ENCODE measurements around the gene ATP2B2.

The ATP2B2 gene

DNA sequence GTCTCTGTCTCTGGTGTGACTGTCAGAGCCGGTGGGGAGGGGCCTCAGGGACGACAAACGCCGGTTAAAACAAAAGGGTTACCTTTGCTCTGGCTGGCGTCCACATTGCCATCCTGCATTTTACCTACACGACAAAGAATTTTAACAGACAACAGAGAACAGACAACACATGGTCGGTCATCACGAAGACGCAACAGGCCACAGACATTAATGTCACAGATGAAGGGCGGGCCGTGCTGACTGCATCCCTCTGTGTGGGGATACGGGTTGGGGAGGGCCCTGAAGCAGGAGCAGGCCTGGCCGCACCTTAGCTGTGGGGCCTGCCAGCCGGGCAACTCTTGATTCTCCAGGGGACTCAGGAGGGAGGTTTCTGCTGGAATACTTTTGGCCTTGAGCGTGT is 126.2 kb downstream of the ATP2B2 start:
- Histone ChIP-seq H3K4me3 (ENCODE audit: low read length) (no peak overlapping the region), H3K4me1 (ENCODE audit: control insufficient read depth, low read depth, low read length) (no peaks in the 10 kb centered on the region), H3K4me2 (ENCODE audit: low read length) (no peak overlapping the region), H3K18ac (ENCODE audit: low read length) (no peak overlapping the region), H3K79me1 (ENCODE audit: low read length) (no peaks in the 10 kb centered on the region), H2BK120ac (ENCODE audit: low read depth, low read length) (no peak overlapping the region), H4K8ac (ENCODE audit: low read depth, low read length) (no peak overlapping the region), H2BK15ac (replicated peaks; ENCODE audit: low read depth) (no peak overlapping the region), H3K27me3 (ENCODE audit: insufficient read depth, low read length, poor library complexity) (no peaks in the 10 kb centered on the region), H3K36me3 (ENCODE audit: control insufficient read depth, insufficient read depth, low read length) (no peaks in the 10 kb centered on the region), H3K23ac (ENCODE audit: low read length) (no peak overlapping the region), H3K79me2 (ENCODE audit: control insufficient read depth, insufficient read depth, low read length) (no peaks in the 10 kb centered on the region), H3K27ac (ENCODE audit: low read depth, low read length) (no peak overlapping the region), H3K9ac (ENCODE audit: low read length) (no peak overlapping the region), H3K56ac (ENCODE audit: low read length) (no peak overlapping the region), H3K4ac (ENCODE audit: low read depth, low read length) (no peak overlapping the region), H4K5ac (ENCODE audit: low read length) (no peak overlapping the region), H2AK5ac (ENCODE audit: low read length) (no peak overlapping the region), H2BK5ac (ENCODE audit: low read length) (no peak overlapping the region)
- WGBS (ENCODE audit: extremely low coverage, insufficient coverage, low lambda C conversion rate), result no CpG with 5 or more reads among the region's 15 CpGs
- no peak for DNase-seq

- no peak overlapping the region for H3K23ac ChIP-seq (ENCODE audit: low read length)
- no peaks in the 10 kb centered on the region for H3K36me3 ChIP-seq (ENCODE audit: control insufficient read depth, insufficient read depth, low read length)
- WGBS (ENCODE audit: extremely low coverage, insufficient coverage, low lambda C conversion rate), result no CpG with 5 or more reads among the region's 7 CpGs
- no peak overlapping the region for H2BK5ac ChIP-seq (ENCODE audit: low read length)
- H3K4ac ChIP-seq (ENCODE audit: low read depth, low read length), result no peak overlapping the region
- H2BK15ac ChIP-seq (replicated peaks; ENCODE audit: low read depth), result no peak overlapping the region
- H3K4me3 ChIP-seq (ENCODE audit: low read length), result no peak overlapping the region
- H3K9ac ChIP-seq (ENCODE audit: low read length), result no peak overlapping the region
- no peaks in the 10 kb centered on the region for H3K4me1 ChIP-seq (ENCODE audit: control insufficient read depth, low read depth, low read length)
- no peak overlapping the region for H2BK120ac ChIP-seq (ENCODE audit: low read depth, low read length)
- no peak overlapping the region for H3K4me2 ChIP-seq (ENCODE audit: low read length)
- H3K56ac ChIP-seq (ENCODE audit: low read length), result no peak overlapping the region
- no peak overlapping the region for H3K18ac ChIP-seq (ENCODE audit: low read length)
- H4K5ac ChIP-seq (ENCODE audit: low read length), result no peak overlapping the region
- H3K27me3 ChIP-seq (ENCODE audit: insufficient read depth, low read length, poor library complexity), result no peaks in the 10 kb centered on the region
- H2AK5ac ChIP-seq (ENCODE audit: low read length), result no peak overlapping the region
- H3K79me1 ChIP-seq (ENCODE audit: low read length), result no peaks in the 10 kb centered on the region
- DNase-seq, result no peak
- no peaks in the 10 kb centered on the region for H3K79me2 ChIP-seq (ENCODE audit: control insufficient read depth, insufficient read depth, low read length)
- H3K27ac ChIP-seq (ENCODE audit: low read depth, low read length), result no peak overlapping the region
- no peak overlapping the region for H4K8ac ChIP-seq (ENCODE audit: low read depth, low read length)
Measured at GRCh38 chr3:10378742-10379141, 126.6 kb downstream of the ATP2B2 start.

DNA sequence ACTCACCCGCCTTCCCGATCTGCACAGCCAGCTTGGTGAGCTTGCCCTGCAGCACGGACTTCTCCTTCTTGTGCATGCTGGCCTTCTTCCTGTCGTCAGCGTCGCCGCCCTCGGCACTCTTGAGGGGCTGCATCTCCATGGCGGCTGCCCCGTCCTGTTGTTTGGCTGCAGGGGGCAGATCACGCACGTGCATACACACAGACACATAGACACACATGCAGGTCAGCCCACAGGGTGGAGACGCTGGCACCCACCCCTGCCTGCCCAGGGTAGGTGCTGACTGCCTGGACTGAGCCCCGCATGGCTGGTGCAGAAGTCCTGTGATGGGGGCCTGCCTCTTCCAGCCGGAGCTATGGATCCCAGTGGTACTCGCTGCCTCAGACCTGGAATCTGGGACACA is 127.1 kb downstream of the ATP2B2 start:
- Histone ChIP-seq H3K27ac (ENCODE audit: low read depth, low read length) (no peak overlapping the region), H3K79me2 (ENCODE audit: control insufficient read depth, insufficient read depth, low read length) (no peaks in the 10 kb centered on the region), H2AK5ac (ENCODE audit: low read length) (no peak overlapping the region), H3K4ac (ENCODE audit: low read depth, low read length) (no peak overlapping the region), H3K18ac (ENCODE audit: low read length) (no peak overlapping the region), H3K27me3 (ENCODE audit: insufficient read depth, low read length, poor library complexity) (no peaks in the 10 kb centered on the region), H3K79me1 (ENCODE audit: low read length) (no peaks in the 10 kb centered on the region), H2BK120ac (ENCODE audit: low read depth, low read length) (no peak overlapping the region), H2BK15ac (replicated peaks; ENCODE audit: low read depth) (no peak overlapping the region), H3K4me1 (ENCODE audit: control insufficient read depth, low read depth, low read length) (no peaks in the 10 kb centered on the region), H3K4me3 (ENCODE audit: low read length) (no peak overlapping the region), H3K4me2 (ENCODE audit: low read length) (no peak overlapping the region), H3K23ac (ENCODE audit: low read length) (no peak overlapping the region), H4K8ac (ENCODE audit: low read depth, low read length) (no peak overlapping the region), H3K56ac (ENCODE audit: low read length) (no peak overlapping the region), H3K9ac (ENCODE audit: low read length) (no peak overlapping the region), H4K5ac (ENCODE audit: low read length) (no peak overlapping the region), H2BK5ac (ENCODE audit: low read length) (no peak overlapping the region), H3K36me3 (ENCODE audit: control insufficient read depth, insufficient read depth, low read length) (no peaks in the 10 kb centered on the region)
- WGBS (ENCODE audit: extremely low coverage, insufficient coverage, low lambda C conversion rate), result no CpG with 5 or more reads among the region's 16 CpGs
- no peak for DNase-seq

DNA sequence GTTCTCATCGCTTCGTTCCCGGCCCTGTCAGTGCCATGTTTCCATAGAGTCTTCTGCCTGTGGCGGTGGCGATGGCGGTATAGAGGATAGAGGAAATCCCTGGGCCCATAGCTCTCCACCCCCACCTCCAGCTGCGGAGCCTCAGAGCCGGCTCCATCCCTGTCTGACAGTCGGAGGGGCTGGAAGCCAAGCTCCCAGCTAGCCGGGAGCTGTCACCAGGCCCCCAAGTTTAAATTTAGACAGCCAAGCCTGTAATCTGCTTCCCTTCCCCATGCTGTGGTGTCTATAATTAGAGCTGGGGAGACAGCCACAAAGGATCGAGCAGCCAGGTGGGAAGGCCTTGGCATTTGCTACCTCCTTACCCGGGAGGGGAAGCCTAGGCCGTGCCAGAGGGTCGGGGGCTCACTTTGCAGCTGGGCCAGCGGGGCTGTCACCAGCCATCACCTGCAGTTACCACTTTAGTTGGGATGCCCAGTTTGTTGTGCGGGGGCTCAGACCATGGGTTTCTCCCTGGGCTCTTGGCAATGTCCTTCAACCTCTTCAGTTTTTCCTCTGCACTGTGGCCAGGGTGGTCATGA is 128.1 kb downstream of the ATP2B2 start:
- no peaks in the 10 kb centered on the region for H3K79me2 ChIP-seq (ENCODE audit: control insufficient read depth, insufficient read depth, low read length)
- H2BK5ac ChIP-seq (ENCODE audit: low read length), result no peak overlapping the region
- no peaks in the 10 kb centered on the region for H3K27me3 ChIP-seq (ENCODE audit: insufficient read depth, low read length, poor library complexity)
- no peak overlapping the region for H3K4me3 ChIP-seq (ENCODE audit: low read length)
- no CpG with 5 or more reads among the region's 16 CpGs for WGBS (ENCODE audit: extremely low coverage, insufficient coverage, low lambda C conversion rate)
- no peaks in the 10 kb centered on the region for H3K4me1 ChIP-seq (ENCODE audit: control insufficient read depth, low read depth, low read length)
- no peak overlapping the region for H3K56ac ChIP-seq (ENCODE audit: low read length)
- H3K23ac ChIP-seq (ENCODE audit: low read length), result no peak overlapping the region
- H2AK5ac ChIP-seq (ENCODE audit: low read length), result no peak overlapping the region
- no peak overlapping the region for H3K18ac ChIP-seq (ENCODE audit: low read length)
- no peak for DNase-seq
- H3K79me1 ChIP-seq (ENCODE audit: low read length), result no peaks in the 10 kb centered on the region
- no peak overlapping the region for H3K9ac ChIP-seq (ENCODE audit: low read length)
- no peak overlapping the region for H2BK15ac ChIP-seq (replicated peaks; ENCODE audit: low read depth)
- H3K4ac ChIP-seq (ENCODE audit: low read depth, low read length), result no peak overlapping the region
- H2BK120ac ChIP-seq (ENCODE audit: low read depth, low read length), result no peak overlapping the region
- H3K27ac ChIP-seq (ENCODE audit: low read depth, low read length), result no peak overlapping the region
- no peak overlapping the region for H4K5ac ChIP-seq (ENCODE audit: low read length)
- no peak overlapping the region for H4K8ac ChIP-seq (ENCODE audit: low read depth, low read length)
- H3K36me3 ChIP-seq (ENCODE audit: control insufficient read depth, insufficient read depth, low read length), result no peaks in the 10 kb centered on the region
- H3K4me2 ChIP-seq (ENCODE audit: low read length), result no peak overlapping the region

DNA sequence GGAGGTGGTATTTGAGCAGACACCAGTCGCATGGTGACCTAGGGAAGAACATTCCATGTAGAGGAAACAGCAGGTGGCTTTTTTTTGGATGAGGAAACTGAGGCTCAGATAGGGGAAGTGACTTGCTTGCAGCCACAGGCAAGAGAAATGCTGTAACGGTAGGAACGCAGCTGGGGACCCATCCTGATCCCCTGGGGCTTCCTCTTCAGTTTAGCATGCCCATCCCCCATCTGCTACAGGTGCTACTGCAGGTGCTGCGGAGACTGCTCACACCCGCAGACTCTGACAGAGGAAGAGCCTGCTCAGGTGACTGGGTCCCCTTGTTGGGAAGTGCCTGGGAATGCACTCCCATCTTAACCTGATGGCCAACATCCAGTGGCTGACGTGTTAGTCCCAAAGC is 129.0 kb downstream of the ATP2B2 start:
- H3K36me3 ChIP-seq (ENCODE audit: control insufficient read depth, insufficient read depth, low read length), result no peaks in the 10 kb centered on the region
- whole genome bisulfite sequencing (ENCODE audit: extremely low coverage, insufficient coverage, low lambda C conversion rate), result no CpG with 5 or more reads among the region's 6 CpGs
- no peak for DNase-seq

More for the DNA sequence above, 129.0 kb downstream of the ATP2B2 start:
- no peak overlapping the region for H3K18ac ChIP-seq (ENCODE audit: low read length)
- no peaks in the 10 kb centered on the region for H3K27me3 ChIP-seq (ENCODE audit: insufficient read depth, low read length, poor library complexity)
- H3K4ac ChIP-seq (ENCODE audit: low read depth, low read length), result no peak overlapping the region
- H3K4me1 ChIP-seq (ENCODE audit: control insufficient read depth, low read depth, low read length), result no peaks in the 10 kb centered on the region
- no peak overlapping the region for H3K9ac ChIP-seq (ENCODE audit: low read length)
- H2BK5ac ChIP-seq (ENCODE audit: low read length), result no peak overlapping the region
- H3K4me3 ChIP-seq (ENCODE audit: low read length), result no peak overlapping the region
- H3K27ac ChIP-seq (ENCODE audit: low read depth, low read length), result no peak overlapping the region
- no peak overlapping the region for H4K8ac ChIP-seq (ENCODE audit: low read depth, low read length)
- H3K23ac ChIP-seq (ENCODE audit: low read length), result no peak overlapping the region
- H4K5ac ChIP-seq (ENCODE audit: low read length), result no peak overlapping the region
- no peaks in the 10 kb centered on the region for H3K79me1 ChIP-seq (ENCODE audit: low read length)
- no peak overlapping the region for H3K4me2 ChIP-seq (ENCODE audit: low read length)
- no peak overlapping the region for H2BK120ac ChIP-seq (ENCODE audit: low read depth, low read length)
- H2BK15ac ChIP-seq (replicated peaks; ENCODE audit: low read depth), result no peak overlapping the region
- no peak overlapping the region for H2AK5ac ChIP-seq (ENCODE audit: low read length)
- H3K56ac ChIP-seq (ENCODE audit: low read length), result no peak overlapping the region
- H3K79me2 ChIP-seq (ENCODE audit: control insufficient read depth, insufficient read depth, low read length), result no peaks in the 10 kb centered on the region

Measured in mesendoderm (in vitro differentiated cells).